Ovary (tissue), 9 donors: Measurements from ENCODE around the gene DUOXA2. TPM values are rescaled to one million over a fixed set of nuclear protein-coding genes. Genes with fewer than 3 reads are reported as not detected.

Source experiments
- DNase-seq, 5 donors: peaks; one replicate each; pipeline ENCODE4 v3.0.0-alpha.2; 2019 to 2020
- H3K27ac ChIP-seq, 2 donors: fragments of 200-600 bp; one replicate each; pipeline versions ENCODE4 v1.5.1 to v1.8.0; 2019 to 2022
- H3K27me3 ChIP-seq: fragments of 200-600 bp; one replicate; pipeline ENCODE4 v1.8.0; 2022
- H3K36me3 ChIP-seq: fragments of 200-600 bp; sonication (generic); one replicate; pipeline ENCODE4 v1.5.1; 2019
- H3K4me1 ChIP-seq: one replicate; pipeline ENCODE4 v1.8.1; 2013; ENCODE audit warnings: mild to moderate bottlenecking, moderate library complexity; ENCODE audit not compliant: insufficient read depth
- H3K4me3 ChIP-seq: fragments of 200-600 bp; sonication (generic); one replicate; pipeline ENCODE4 v1.5.1; 2017
- H3K9me3 ChIP-seq, 2 donors: fragments of 200-600 bp in 1 of 2; sonication (generic) in 1 of 2; one replicate each; pipeline versions ENCODE4 v1.5.1 to v1.8.1; 2013 to 2019; ENCODE audit warnings: mild to moderate bottlenecking in 1 of 2, moderate library complexity in 1 of 2
- CTCF ChIP-seq, 3 donors: fragments of 450-650 bp in 2 of 3; fragments of 200-600 bp in 1 of 3; IDR thresholded peaks; one replicate each; pipeline versions ENCODE4 v1.5.1 to v1.8.0; 2016 to 2022; ENCODE audit warnings: antibody characterized with exemption in 3 of 3, mild to moderate bottlenecking in 1 of 3
- EP300 ChIP-seq: sonication (generic); formaldehyde crosslinking; IDR thresholded peaks from one replicate; pipeline ENCODE4 v1.6.1; 2017; ENCODE audit warnings: antibody characterized with exemption
- POLR2A ChIP-seq: fragments of 450-650 bp; IDR thresholded peaks from one replicate; pipeline ENCODE4 v1.6.1; 2017; ENCODE audit warnings: antibody characterized with exemption, mild to moderate bottlenecking, moderate library complexity
- WGBS, 3 donors: extraction: QIAGEN DNeasy Blood & Tissue Kit in 1 of 3; methylation state at CpG; one replicate each; pipeline versions ENCODE4 v1.1.5 to v1.1.7; 2013 to 2017; 5-methylcytosine and 5-hydroxymethylcytosine counted together
- intact Hi-C, 4 donors: fragments of 100-400 bp; cut with DNase I; formaldehyde crosslinking; loops; one replicate each; pipeline versions ENCODE4 v1.11.0 to v1.15.1; 2022 to 2023
- polyA plus RNA-seq, 2 donors: library from polyadenylated mRNA; stranded (reverse); fragments of 200-250 nt in 1 of 2; fragments of 350-450 nt in 1 of 2; fragmentation: Illumina TruSeq in 1 of 2; extraction: RNeasy Lipid Tissue Mini Kit (QIAGEN cat#74804) in 1 of 2; gene quantifications; one replicate each; pipeline ENCODE4 v1.2.3, GENCODE V29; 2013 to 2014
- total RNA-seq, 7 donors: library from RNA; depleted of rRNA in 2 of 7; stranded (reverse); fragments of >200 nt in 2 of 7; fragmentation: NEBNext Ultra II Directional in 3 of 7; extraction: Animal tissue kit (Norgen Biotek cat#: 25700) in 3 of 7; gene quantifications; one replicate each; pipeline versions ENCODE4 v1.1.0 to v1.2.4, GENCODE V29; 2016 to 2023
- donor health status: DM: no; HTN: no; CAD: no; lungs with moderate emphysema.
- donor health status: DM: no; HTN: no; CAD: no.
- donor health status: Bipolar disorder and iron deficiency.
- donor health status: DM: yes; HTN: yes; CAD: no.
- donor health status: DM: no; HTN: no; CAD: no.
- donor health status: DM: yes; HTN: yes; CAD: no.

DUOXA2 gene
- total and polyA plus RNA-seq, 9 donors, result 0.17 to 0.18 TPM; not detected in 7

GRCh38 chr15:45146405-45146804 lies 32.3 kb downstream of the DUOXA2 start:
- no peaks in the 10 kb centered on the region for H3K27me3 ChIP-seq
- no peak for DNase-seq
- 82 to 92% (median 85%) methylated on average over 4 of the region's 4 CpGs for WGBS, 3 donors
- H3K4me3 ChIP-seq, result no peak overlapping the region
- H3K9me3 ChIP-seq, result no peaks in the 10 kb centered on the region
- intact Hi-C loops, result no loop called here
- TF ChIP-seq EP300 (no peak), POLR2A (no peak), CTCF (IDR thresholded peaks at IDR 0.05) (no peak)
- H3K4me1 ChIP-seq, result no peaks in the 10 kb centered on the region
- no peaks in the 10 kb centered on the region for H3K36me3 ChIP-seq
- H3K27ac ChIP-seq, result no peak overlapping the region

- Histone ChIP-seq H3K27me3 (no peaks in the 10 kb centered on the region), H3K36me3 (no peaks in the 10 kb centered on the region), H3K9me3 (no peaks in the 10 kb centered on the region), H3K4me1 (no peaks in the 10 kb centered on the region), H3K4me3 (no peak overlapping the region), H3K27ac (no peak overlapping the region)
- DNase-seq, result no peak
- intact Hi-C loops, result no loop called here
- TF ChIP-seq POLR2A (no peak), EP300 (no peak), CTCF (IDR thresholded peaks at IDR 0.05) (no peak)
- 89 to 98% (median 93%) methylated on average over 6 to 7 of the region's 7 CpGs for WGBS, 3 donors
Observed at GRCh38 chr15:45147606-45148005, 33.5 kb downstream of the DUOXA2 start.

GRCh38 chr15:45148076-45149059 lies 34.2 kb downstream of the DUOXA2 start:
- no peaks in the 10 kb centered on the region for H3K4me1 ChIP-seq
- H3K27ac ChIP-seq, result no peak overlapping the region
- H3K4me3 ChIP-seq, result no peak overlapping the region
- intact Hi-C loops, result no loop called here
- H3K27me3 ChIP-seq, result no peaks in the 10 kb centered on the region
- H3K36me3 ChIP-seq, result no peaks in the 10 kb centered on the region
- no peak for DNase-seq
- no peaks in the 10 kb centered on the region for H3K9me3 ChIP-seq
- WGBS, 3 donors, result 79 to 87% (median 84%) methylated on average over 12 of the region's 12 CpGs
- TF ChIP-seq CTCF (IDR thresholded peaks at IDR 0.05) (no peak), EP300 (no peak), POLR2A (no peak)

GRCh38 chr15:45149060-45149459 lies 34.9 kb downstream of the DUOXA2 start:
- H3K27ac ChIP-seq, result no peak overlapping the region
- H3K9me3 ChIP-seq, result no peaks in the 10 kb centered on the region
- intact Hi-C loops, result no loop called here
- no peaks in the 10 kb centered on the region for H3K36me3 ChIP-seq
- H3K4me3 ChIP-seq, result no peak overlapping the region
- TF ChIP-seq POLR2A, result no peak
- no peak for TF ChIP-seq CTCF (IDR thresholded peaks at IDR 0.05)
- no peak for TF ChIP-seq EP300
- 77 to 89% (median 80%) methylated on average over 1 of the region's 1 CpG for WGBS, 3 donors
- no peaks in the 10 kb centered on the region for H3K4me1 ChIP-seq
- H3K27me3 ChIP-seq, result no peaks in the 10 kb centered on the region
- no peak for DNase-seq
